Rectal smooth muscle tissue (tissue), 1 donor: Measurements from ENCODE around the gene KRTAP10-5.
"Not testable (repeated sequence)": the region's sequence is repeated elsewhere in the genome, so short reads cannot be mapped to it uniquely, and the experiment has no call there.

ENCODE experiments used
- H3K27ac ChIP-seq: one replicate; pipeline ENCODE4 v1.7.0; 2013; ENCODE audit warnings: low read depth, low read length, inconsistent platforms
- H3K27me3 ChIP-seq: one replicate; pipeline ENCODE4 v1.7.0; 2013; ENCODE audit warnings: low read length; ENCODE audit not compliant: control insufficient read depth, insufficient read depth
- H3K36me3 ChIP-seq: one replicate; pipeline ENCODE4 v1.7.0; 2013; ENCODE audit warnings: low read length; ENCODE audit not compliant: control insufficient read depth, insufficient read depth
- H3K4me1 ChIP-seq: one replicate; pipeline ENCODE4 v1.7.0; 2013; ENCODE audit warnings: low read length; ENCODE audit not compliant: control insufficient read depth, insufficient read depth
- H3K4me3 ChIP-seq: one replicate; pipeline ENCODE4 v1.7.0; 2013; ENCODE audit warnings: low read length
- H3K9ac ChIP-seq: one replicate; pipeline ENCODE4 v1.7.0; 2013; ENCODE audit warnings: low read length

Gene KRTAP10-5

GRCh38 chr21:44580231-44580821 is at the start of gene KRTAP10-5:
Gene KRTAP10-5 (minus strand): TSS chr21:44580604. CDS start chr21:44580578, 26 bp downstream.
- H3K27ac ChIP-seq, H3K36me3 ChIP-seq, H3K9ac ChIP-seq, H3K4me1 ChIP-seq, H3K27me3 ChIP-seq, H3K4me3 ChIP-seq: not testable (repeated sequence)

GRCh38 chr21:44628707-44629391 is 48.4 kb upstream of the KRTAP10-5 start:
- Histone ChIP-seq H3K4me1 (no peaks in the 10 kb centered on the region), H3K27ac (no peak overlapping the region), H3K36me3 (no peaks in the 10 kb centered on the region), H3K27me3 (no peaks in the 10 kb centered on the region), H3K9ac (no peak overlapping the region), H3K4me3 (no peak overlapping the region)

- not testable (repeated sequence) for H3K27me3 ChIP-seq, H3K27ac ChIP-seq, H3K4me3 ChIP-seq, H3K4me1 ChIP-seq, H3K9ac ChIP-seq, H3K36me3 ChIP-seq
These were observed 47.4 kb upstream of the KRTAP10-5 start for GRCh38 chr21:44627831-44628233.

- not testable (repeated sequence) for H3K27me3 ChIP-seq, H3K9ac ChIP-seq
These were observed 46.9 kb upstream of the KRTAP10-5 start for GRCh38 chr21:44627181-44627822.

GRCh38 chr21:44626673-44627143 is 46.3 kb upstream of the KRTAP10-5 start, which contains the start of gene KRTAP10-9:
Gene KRTAP10-9 (plus strand): TSS chr21:44627093. CDS start chr21:44627172, 79 bp downstream.
- H3K27me3 ChIP-seq, result no peaks in the 10 kb centered on the region
- H3K4me3 ChIP-seq, result no peak within 1 kb of the TSS
- no peaks in the 10 kb centered on the region for H3K36me3 ChIP-seq
- H3K4me1 ChIP-seq, result no peaks in the 10 kb centered on the region
- H3K27ac ChIP-seq, result no peak within 1 kb of the TSS
- no peak within 1 kb of the TSS for H3K9ac ChIP-seq

More at GRCh38 chr21:44627181-44627822, 46.9 kb upstream of the KRTAP10-5 start:
- H3K4me1 ChIP-seq, H3K4me3 ChIP-seq, H3K27ac ChIP-seq, H3K36me3 ChIP-seq: not testable (repeated sequence)

- Histone ChIP-seq H3K9ac (no peak overlapping the region), H3K4me1 (no peaks in the 10 kb centered on the region), H3K27me3 (no peaks in the 10 kb centered on the region), H3K27ac (no peak overlapping the region), H3K4me3 (no peak overlapping the region), H3K36me3 (no peaks in the 10 kb centered on the region)
These were observed 45.9 kb upstream of the KRTAP10-5 start for GRCh38 chr21:44626262-44626661.

GRCh38 chr21:44625756-44626155 is 45.4 kb upstream of the KRTAP10-5 start:
- no peaks in the 10 kb centered on the region for H3K27me3 ChIP-seq
- H3K4me3 ChIP-seq, result no peak overlapping the region
- no peak overlapping the region for H3K9ac ChIP-seq
- no peaks in the 10 kb centered on the region for H3K36me3 ChIP-seq
- no peaks in the 10 kb centered on the region for H3K4me1 ChIP-seq
- H3K27ac ChIP-seq, result no peak overlapping the region

- Histone ChIP-seq H3K27ac (no peak overlapping the region), H3K27me3 (no peaks in the 10 kb centered on the region), H3K9ac (no peak overlapping the region), H3K36me3 (no peaks in the 10 kb centered on the region), H3K4me3 (no peak overlapping the region), H3K4me1 (no peaks in the 10 kb centered on the region)
These were observed 43.2 kb upstream of the KRTAP10-5 start for GRCh38 chr21:44623575-44623974.

- Histone ChIP-seq H3K4me3 (no peak overlapping the region), H3K27me3 (no peaks in the 10 kb centered on the region), H3K27ac (no peak overlapping the region), H3K4me1 (no peaks in the 10 kb centered on the region), H3K9ac (no peak overlapping the region), H3K36me3 (no peaks in the 10 kb centered on the region)
These were observed 39.5 kb upstream of the KRTAP10-5 start for GRCh38 chr21:44619886-44620285.

GRCh38 chr21:44618909-44619308 is 38.5 kb upstream of the KRTAP10-5 start:
- H3K4me1 ChIP-seq, result no peaks in the 10 kb centered on the region
- H3K27me3 ChIP-seq, result no peaks in the 10 kb centered on the region
- no peak overlapping the region for H3K27ac ChIP-seq
- no peak overlapping the region for H3K4me3 ChIP-seq
- H3K36me3 ChIP-seq, result no peaks in the 10 kb centered on the region
- no peak overlapping the region for H3K9ac ChIP-seq

- H3K4me3 ChIP-seq, result no peak overlapping the region
- no peak overlapping the region for H3K27ac ChIP-seq
- H3K36me3 ChIP-seq, result no peaks in the 10 kb centered on the region
- H3K9ac ChIP-seq, result no peak overlapping the region
- no peaks in the 10 kb centered on the region for H3K4me1 ChIP-seq
- no peaks in the 10 kb centered on the region for H3K27me3 ChIP-seq
These were observed 38.1 kb upstream of the KRTAP10-5 start for GRCh38 chr21:44618504-44618903.

GRCh38 chr21:44617071-44617501 is 36.7 kb upstream of the KRTAP10-5 start:
- Histone ChIP-seq H3K4me3 (no peak overlapping the region), H3K9ac (no peak overlapping the region), H3K27ac (no peak overlapping the region), H3K27me3 (no peaks in the 10 kb centered on the region), H3K36me3 (no peaks in the 10 kb centered on the region), H3K4me1 (no peaks in the 10 kb centered on the region)
